Lung (tissue), 12 donors: Measurements from ENCODE around the gene PHIP. TPM values are rescaled to one million over a fixed set of nuclear protein-coding genes. Genes with fewer than 3 reads are reported as not detected.

Experiments used
- ATAC-seq: fragments of 200-7000 bp; cut with Tn5 transposase; one replicate; pipeline ENCODE4 v1.9.1; 2020; ENCODE audit warnings: moderate number of reproducible peaks; ENCODE audit not compliant: insufficient read depth, low FRiP score
- DNase-seq, 3 donors: peaks; one replicate each; pipeline ENCODE4 v3.0.0-alpha.2; 2013 to 2017
- H3K27ac ChIP-seq, 2 donors: one replicate each; pipeline ENCODE4 v1.5.1; 2013; ENCODE audit warnings: mild to moderate bottlenecking in 2 of 2, moderate library complexity in 2 of 2, control low read depth in 1 of 2, inconsistent platforms in 1 of 2, low read depth in 1 of 2, low read length in 1 of 2
- H3K27me3 ChIP-seq, 3 donors: one replicate each; pipeline ENCODE4 v1.5.1; 2013; ENCODE audit warnings: low read length in 2 of 3; ENCODE audit not compliant: control insufficient read depth in 3 of 3, insufficient read depth in 3 of 3
- H3K36me3 ChIP-seq, 4 donors: one replicate each; pipeline ENCODE4 v1.5.1; 2013; ENCODE audit warnings: low read length in 4 of 4, mild to moderate bottlenecking in 1 of 4, moderate library complexity in 1 of 4; ENCODE audit not compliant: control insufficient read depth in 4 of 4, insufficient read depth in 4 of 4
- H3K4me1 ChIP-seq, 5 donors: one replicate each; pipeline ENCODE4 v1.5.1; 2013; ENCODE audit warnings: low read length in 5 of 5, mild to moderate bottlenecking in 2 of 5, moderate library complexity in 1 of 5; ENCODE audit not compliant: control insufficient read depth in 5 of 5, insufficient read depth in 5 of 5
- H3K4me3 ChIP-seq: one replicate; pipeline ENCODE4 v1.5.1; 2013; ENCODE audit warnings: mild to moderate bottlenecking, control low read depth, moderate library complexity
- H3K9ac ChIP-seq, 2 donors: one replicate each; pipeline ENCODE4 v1.5.1; 2013; ENCODE audit warnings: low read length in 2 of 2, control low read depth in 1 of 2; ENCODE audit not compliant: insufficient read depth in 1 of 2
- H3K9me3 ChIP-seq, 4 donors: one replicate each; pipeline ENCODE4 v1.5.1; 2013; ENCODE audit warnings: low read length in 3 of 4, mild to moderate bottlenecking in 1 of 4, moderate library complexity in 1 of 4; ENCODE audit not compliant: control insufficient read depth in 4 of 4, insufficient read depth in 3 of 4
- CTCF ChIP-seq: IDR thresholded peaks from 2 replicates; pipeline ENCODE4 v1.5.1; 2012; ENCODE audit warnings: mild to moderate bottlenecking; ENCODE audit errors: control extremely low read depth, extremely low read depth
- WGBS, 2 donors: extraction: QIAGEN DNeasy Blood & Tissue Kit; methylation state at CpG; one replicate each; pipeline ENCODE4 v1.1.7; 2013; 5-methylcytosine and 5-hydroxymethylcytosine counted together
- polyA plus RNA-seq, 2 donors: library from polyadenylated mRNA; stranded (reverse); fragments of 200-250 nt; gene quantifications; one replicate each; pipeline ENCODE4 v1.2.1, GENCODE V29; 2013
- total RNA-seq, 2 donors: library from RNA; depleted of rRNA in 1 of 2; stranded (reverse); fragments of >200 nt in 1 of 2; gene quantifications; one replicate each; pipeline ENCODE4 v1.2.1, GENCODE V29; 2014 to 2021
- donor health status: control.
- donor health status: control.
- donor health status: Bipolar disorder and iron deficiency.
- donor health status: healthy.
- donor health status: DM: yes; HTN: yes; CAD: no.

The PHIP gene
- total and polyA plus RNA-seq, 4 donors: 7.0 to 125 (median 19.1) TPM

- no peak overlapping the region for H3K9ac ChIP-seq
- H3K4me3 ChIP-seq: no peak overlapping the region
- ATAC-seq (no peak), DNase-seq (no peak)
- peaks cover 0 to 2% (median 0%) of the 10 kb centered on the region in 5 donors for H3K4me1 ChIP-seq
- H3K27me3 ChIP-seq: no peaks in the 10 kb centered on the region
- no peaks in the 10 kb centered on the region for H3K9me3 ChIP-seq
- no peak overlapping the region for H3K27ac ChIP-seq
- WGBS, 2 donors: 48 to 85% methylated on average over 4 of the region's 4 CpGs
- H3K36me3 ChIP-seq: peaks cover 7 to 42% (median 16%) of the 10 kb centered on the region in 4 donors
- TF ChIP-seq CTCF: no peak
Observed at GRCh38 chr6:78966542-78966941, 111.5 kb downstream of the PHIP start.

GRCh38 chr6:78962448-78962847 is 115.6 kb downstream of the PHIP start:
- ATAC-seq: no peak
- DNase-seq: no peak
- WGBS, 2 donors: 98% methylated on average over 1 of the region's 1 CpG
- TF ChIP-seq CTCF: no peak
- Histone ChIP-seq H3K27me3 (no peaks in the 10 kb centered on the region), H3K36me3 (peaks cover 6 to 37% (median 17%) of the 10 kb centered on the region in 4 donors), H3K4me3 (no peak overlapping the region), H3K9me3 (no peaks in the 10 kb centered on the region), H3K4me1 (peaks cover 0 to 2% (median 0%) of the 10 kb centered on the region in 5 donors), H3K9ac (no peak overlapping the region), H3K27ac (no peak overlapping the region)

GRCh38 chr6:78954740-78955139 is 123.3 kb downstream of the PHIP start:
- H3K27ac ChIP-seq: no peak overlapping the region
- WGBS, 2 donors: 91 to 96% methylated on average over 4 of the region's 4 CpGs
- ATAC-seq: no peak
- TF ChIP-seq CTCF: no peak
- no peaks in the 10 kb centered on the region for H3K9me3 ChIP-seq
- peaks cover 3 to 53% (median 21%) of the 10 kb centered on the region in 4 donors for H3K36me3 ChIP-seq
- no peaks in the 10 kb centered on the region for H3K4me1 ChIP-seq
- DNase-seq: no peak
- no peaks in the 10 kb centered on the region for H3K27me3 ChIP-seq
- no peak overlapping the region for H3K4me3 ChIP-seq
- no peak overlapping the region for H3K9ac ChIP-seq

- TF ChIP-seq CTCF: no peak
Observed at GRCh38 chr6:78953798-78954197, 124.3 kb downstream of the PHIP start.

More at GRCh38 chr6:78953798-78954197, 124.3 kb downstream of the PHIP start:
- H3K4me1 ChIP-seq: no peaks in the 10 kb centered on the region
- H3K27ac ChIP-seq: no peak overlapping the region
- H3K27me3 ChIP-seq: no peaks in the 10 kb centered on the region
- H3K9me3 ChIP-seq: peaks cover 0 to 8% (median 3%) of the 10 kb centered on the region in 4 donors
- peaks cover 6 to 60% (median 27%) of the 10 kb centered on the region in 4 donors for H3K36me3 ChIP-seq
- no peak for DNase-seq
- no peak for ATAC-seq
- no peak overlapping the region for H3K9ac ChIP-seq
- WGBS, 2 donors: 96 to 98% methylated on average over 8 of the region's 8 CpGs
- H3K4me3 ChIP-seq: no peak overlapping the region
